ENCODE data around the gene CCDC188.

Gene CCDC188

GRCh38 chr22:20138868-20139267, 12.0 kb downstream of the CCDC188 start:
- CTCF ChIA-PET: no interaction called here
- POLR2A ChIA-PET: no interaction called here

GRCh38 chr22:20138417-20138738, 12.5 kb downstream of the CCDC188 start:
- ChIA-PET CTCF (interaction anchor here (0.7 kb wide), 1 partner anchor 261 kb away, joined by 3 read pairs; no protein-coding TSS in a partner anchor), POLR2A (no interaction called here)
- DNase-seq (ENCODE audit: extremely low spot score): no peak
- TF ChIP-seq FOXK2 (IDR thresholded peaks at IDR 0.05) (no peak), LEF1 (IDR thresholded peaks at IDR 0.05; ENCODE audit: borderline replicate concordance) (no peak), ZNF384 (IDR thresholded peaks at IDR 0.05) (no peak), HDGF (IDR thresholded peaks at IDR 0.05; ENCODE audit: borderline replicate concordance) (no peak), TARDBP (IDR thresholded peaks at IDR 0.05) (no peak), NFRKB (IDR thresholded peaks at IDR 0.05) (no peak), SP1 (IDR thresholded peaks at IDR 0.05) (no peak), FOXM1 (IDR thresholded peaks at IDR 0.05; ENCODE audit: borderline replicate concordance) (no peak), L3MBTL2 (conservative IDR thresholded peaks at IDR 0.05) (no peak), ELF4 (IDR thresholded peaks at IDR 0.05) (no peak), SUZ12 (IDR thresholded peaks at IDR 0.05) (no peak), CTBP1 (IDR thresholded peaks at IDR 0.05; ENCODE audit: borderline replicate concordance) (no peak), ARNT (IDR thresholded peaks at IDR 0.05) (no peak), FOXA1 (IDR thresholded peaks at IDR 0.05) (no peak), BHLHE40 (IDR thresholded peaks at IDR 0.05; ENCODE audit: borderline replicate concordance) (no peak)
- TF ChIP-seq, protein P1, sequence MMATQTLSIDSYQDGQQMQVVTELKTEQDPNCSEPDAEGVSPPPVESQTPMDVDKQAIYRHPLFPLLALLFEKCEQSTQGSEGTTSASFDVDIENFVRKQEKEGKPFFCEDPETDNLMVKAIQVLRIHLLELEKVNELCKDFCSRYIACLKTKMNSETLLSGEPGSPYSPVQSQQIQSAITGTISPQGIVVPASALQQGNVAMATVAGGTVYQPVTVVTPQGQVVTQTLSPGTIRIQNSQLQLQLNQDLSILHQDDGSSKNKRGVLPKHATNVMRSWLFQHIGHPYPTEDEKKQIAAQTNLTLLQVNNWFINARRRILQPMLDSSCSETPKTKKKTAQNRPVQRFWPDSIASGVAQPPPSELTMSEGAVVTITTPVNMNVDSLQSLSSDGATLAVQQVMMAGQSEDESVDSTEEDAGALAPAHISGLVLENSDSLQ (IDR thresholded peaks at IDR 0.05): no peak

More at GRCh38 chr22:20138868-20139267, 12.0 kb downstream of the CCDC188 start:
- TF ChIP-seq FOXK2 (IDR thresholded peaks at IDR 0.05) (no peak), ARNT (IDR thresholded peaks at IDR 0.05) (no peak), TARDBP (IDR thresholded peaks at IDR 0.05) (no peak), SUZ12 (IDR thresholded peaks at IDR 0.05) (no peak), CTBP1 (IDR thresholded peaks at IDR 0.05; ENCODE audit: borderline replicate concordance) (no peak), FOXM1 (IDR thresholded peaks at IDR 0.05; ENCODE audit: borderline replicate concordance) (no peak), SP1 (IDR thresholded peaks at IDR 0.05) (no peak), FOXA1 (IDR thresholded peaks at IDR 0.05) (no peak), L3MBTL2 (conservative IDR thresholded peaks at IDR 0.05) (no peak), NFRKB (IDR thresholded peaks at IDR 0.05) (no peak), ZNF384 (IDR thresholded peaks at IDR 0.05) (no peak), BHLHE40 (IDR thresholded peaks at IDR 0.05; ENCODE audit: borderline replicate concordance) (no peak), HDGF (IDR thresholded peaks at IDR 0.05; ENCODE audit: borderline replicate concordance) (no peak)
- TF ChIP-seq, protein P1 (IDR thresholded peaks at IDR 0.05): no peak
- no peak for DNase-seq (ENCODE audit: extremely low spot score)

GRCh38 chr22:20137671-20138416, 13.0 kb downstream of the CCDC188 start:
- no peak for TF ChIP-seq ZNF384 (IDR thresholded peaks at IDR 0.05)
- TF ChIP-seq ARNT (IDR thresholded peaks at IDR 0.05): no peak
- TF ChIP-seq L3MBTL2 (conservative IDR thresholded peaks at IDR 0.05): no peak
- no peak for TF ChIP-seq NFRKB (IDR thresholded peaks at IDR 0.05)
- no peak for TF ChIP-seq FOXM1 (IDR thresholded peaks at IDR 0.05; ENCODE audit: borderline replicate concordance)
- TF ChIP-seq, protein P1 (IDR thresholded peaks at IDR 0.05): no peak
- TF ChIP-seq HDGF (IDR thresholded peaks at IDR 0.05; ENCODE audit: borderline replicate concordance): no peak
- no peak for TF ChIP-seq SP1 (IDR thresholded peaks at IDR 0.05)
- TF ChIP-seq FOXA1 (IDR thresholded peaks at IDR 0.05): no peak
- no peak for TF ChIP-seq ELF4 (IDR thresholded peaks at IDR 0.05)
- no peak for TF ChIP-seq FOXK2 (IDR thresholded peaks at IDR 0.05)
- TF ChIP-seq BHLHE40 (IDR thresholded peaks at IDR 0.05; ENCODE audit: borderline replicate concordance): no peak
- no peak for TF ChIP-seq TARDBP (IDR thresholded peaks at IDR 0.05)
- no peak for DNase-seq (ENCODE audit: extremely low spot score)
- CTCF ChIA-PET: interaction anchor here (0.7 kb wide), 1 partner anchor 261 kb away, joined by 3 read pairs; no protein-coding TSS in a partner anchor
- POLR2A ChIA-PET: no interaction called here

GRCh38 chr22:20137113-20137512, 13.7 kb downstream of the CCDC188 start:
- ChIA-PET POLR2A (no interaction called here), CTCF (no interaction called here)
- TF ChIP-seq CTBP1 (IDR thresholded peaks at IDR 0.05; ENCODE audit: borderline replicate concordance) (no peak), HDGF (IDR thresholded peaks at IDR 0.05; ENCODE audit: borderline replicate concordance) (peak; percentile 35; the same call in 1 of the 2 replicates), L3MBTL2 (conservative IDR thresholded peaks at IDR 0.05) (no peak)
- no peak for DNase-seq (ENCODE audit: extremely low spot score)

DNA sequence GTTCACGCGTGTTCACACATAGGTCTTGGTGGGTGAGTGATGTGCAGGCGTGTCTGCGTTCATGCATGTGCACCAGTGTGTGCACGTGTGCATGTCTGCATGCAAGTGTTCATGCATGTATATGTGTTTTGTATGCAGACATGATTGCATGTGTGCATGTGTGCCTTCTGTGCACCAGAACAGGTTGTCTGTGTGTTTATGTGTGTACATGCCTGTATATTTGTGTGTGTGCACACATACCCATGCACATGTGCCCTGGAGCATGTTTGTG, 14.3 kb downstream of the CCDC188 start:
- TF ChIP-seq FOXK2 (IDR thresholded peaks at IDR 0.05) (no peak), FOXM1 (IDR thresholded peaks at IDR 0.05; ENCODE audit: borderline replicate concordance) (no peak), ZNF384 (IDR thresholded peaks at IDR 0.05) (no peak), FOXA1 (IDR thresholded peaks at IDR 0.05) (no peak), L3MBTL2 (conservative IDR thresholded peaks at IDR 0.05) (no peak), TARDBP (IDR thresholded peaks at IDR 0.05) (no peak)
- DNase-seq (ENCODE audit: extremely low spot score): no peak
- CTCF ChIA-PET: no interaction called here
- POLR2A ChIA-PET: no interaction called here

DNA sequence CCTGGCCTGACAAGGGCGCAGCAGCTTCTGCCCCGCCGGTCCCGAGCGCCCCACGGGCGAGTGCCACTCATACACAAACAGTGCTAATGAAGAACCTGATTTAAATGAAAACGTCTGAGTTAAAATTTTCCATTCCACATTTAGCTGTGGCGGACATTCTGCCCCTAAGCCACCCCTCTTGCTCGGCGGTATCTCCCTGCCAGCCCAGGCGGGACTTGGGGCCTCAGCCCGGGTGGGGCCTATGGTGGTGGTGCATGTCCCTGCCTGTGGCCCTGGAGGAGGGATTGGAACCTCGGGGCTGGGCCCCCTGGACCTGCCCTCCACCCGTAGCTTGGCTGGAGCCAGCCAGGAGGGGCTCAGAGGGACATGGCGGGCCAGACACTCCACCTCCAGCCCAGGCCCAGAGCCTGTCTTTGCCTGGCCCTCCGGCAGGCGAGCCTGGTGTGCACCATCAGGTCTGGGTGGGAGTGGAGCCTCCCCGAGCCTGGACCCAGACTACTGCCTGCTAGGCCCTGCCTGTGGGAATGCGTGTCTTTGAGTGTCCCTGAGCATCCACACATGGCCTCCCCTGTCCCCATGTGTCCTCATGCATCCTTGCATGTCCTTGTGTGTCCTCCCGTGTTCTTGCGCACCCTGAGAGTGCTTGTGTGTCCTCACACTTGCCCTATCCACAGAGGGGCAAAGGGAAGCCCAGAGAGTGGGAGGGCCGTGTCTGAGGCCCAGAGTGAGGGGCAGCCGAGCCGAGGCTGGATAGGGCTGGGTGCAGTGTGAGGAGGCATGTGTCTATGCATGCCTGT, 14.9 kb downstream of the CCDC188 start:
- ChIA-PET POLR2A (no interaction called here), CTCF (no interaction called here)
- TF ChIP-seq ARNT (IDR thresholded peaks at IDR 0.05): no peak
- no peak for TF ChIP-seq CTBP1 (IDR thresholded peaks at IDR 0.05; ENCODE audit: borderline replicate concordance)
- no peak for TF ChIP-seq HDGF (IDR thresholded peaks at IDR 0.05; ENCODE audit: borderline replicate concordance)
- TF ChIP-seq L3MBTL2 (conservative IDR thresholded peaks at IDR 0.05): no peak
- TF ChIP-seq LEF1 (IDR thresholded peaks at IDR 0.05; ENCODE audit: borderline replicate concordance): no peak
- TF ChIP-seq SUZ12 (IDR thresholded peaks at IDR 0.05): no peak
- TF ChIP-seq ELF4 (IDR thresholded peaks at IDR 0.05): no peak
- no peak for TF ChIP-seq BHLHE40 (IDR thresholded peaks at IDR 0.05; ENCODE audit: borderline replicate concordance)
- no peak for TF ChIP-seq FOXK2 (IDR thresholded peaks at IDR 0.05)
- TF ChIP-seq ZNF384 (IDR thresholded peaks at IDR 0.05): no peak
- no peak for TF ChIP-seq TARDBP (IDR thresholded peaks at IDR 0.05)
- no peak for TF ChIP-seq SP1 (IDR thresholded peaks at IDR 0.05)
- TF ChIP-seq, protein P1 (IDR thresholded peaks at IDR 0.05): no peak
- no peak for TF ChIP-seq FOXM1 (IDR thresholded peaks at IDR 0.05; ENCODE audit: borderline replicate concordance)
- TF ChIP-seq FOXA1 (IDR thresholded peaks at IDR 0.05): no peak
- DNase-seq (ENCODE audit: extremely low spot score): no peak
